CD14-positive monocyte (primary cell): ENCODE data around the gene SUPV3L1. TPM values are rescaled to one million over a fixed set of nuclear protein-coding genes. Genes with fewer than 3 reads are reported as not detected.

Experiments
- DNase-seq, 3 donors: peaks; one replicate each; pipeline ENCODE4 v3.0.0-alpha.2; 2011 to 2022
- H2AFZ ChIP-seq: 2 replicates; pipeline ENCODE4 v1.6.0; 2012; ENCODE audit warnings: mild to moderate bottlenecking, low read depth, low read length, inconsistent platforms; ENCODE audit not compliant: insufficient read depth, poor library complexity, severe bottlenecking
- H3K27ac ChIP-seq, 2 donors: 1 replicate in 1 of 2; 2 replicates in 1 of 2; pipeline ENCODE4 v1.5.1; 2012 to 2013; ENCODE audit warnings: low read length in 2 of 2, control low read depth in 1 of 2, inconsistent platforms in 1 of 2, low read depth in 1 of 2, mild to moderate bottlenecking in 1 of 2
- H3K27me3 ChIP-seq, 2 donors: one replicate each; pipeline versions ENCODE4 v1.6.0 to v1.6.1; 2011 to 2013; ENCODE audit warnings: low read length in 2 of 2; ENCODE audit not compliant: control insufficient read depth in 2 of 2, insufficient read depth in 2 of 2
- H3K36me3 ChIP-seq, 2 donors: replicated peaks in 1 of 2; 1 replicate in 1 of 2; 2 replicates in 1 of 2; pipeline versions ENCODE4 v1.5.1 to v1.6.1; 2012 to 2013; ENCODE audit warnings: low read length in 2 of 2, control low read depth in 1 of 2, inconsistent platforms in 1 of 2, mild to moderate bottlenecking in 1 of 2; ENCODE audit not compliant: insufficient read depth in 2 of 2, control insufficient read depth in 1 of 2
- H3K4me1 ChIP-seq, 2 donors: 1 replicate in 1 of 2; 2 replicates in 1 of 2; pipeline versions ENCODE4 v1.5.1 to v1.6.1; 2012 to 2013; ENCODE audit warnings: low read length in 2 of 2, control low read depth in 1 of 2, inconsistent platforms in 1 of 2, mild to moderate bottlenecking in 1 of 2, moderate library complexity in 1 of 2; ENCODE audit not compliant: insufficient read depth in 2 of 2, control insufficient read depth in 1 of 2
- H3K4me2 ChIP-seq: replicated peaks from 2 replicates; pipeline ENCODE3; 2012; ENCODE audit warnings: low read length, moderate library complexity, mild to moderate bottlenecking; ENCODE audit not compliant: poor library complexity, severe bottlenecking; ENCODE audit errors: extremely low read depth
- H3K4me3 ChIP-seq, 3 experiments: fragments of 200-600 bp in 1 of 3; sonication (generic) in 1 of 3; replicated peaks in 1 of 3; 1 replicate in 2 of 3; 2 replicates in 1 of 3; pipeline ENCODE4 v1.5.1; 2011 to 2013; ENCODE audit warnings: low read length in 3 of 3, mild to moderate bottlenecking in 3 of 3, control low read depth in 2 of 3, low read depth in 2 of 3, inconsistent platforms in 1 of 3, moderate library complexity in 1 of 3
- H3K79me2 ChIP-seq: 2 replicates; pipeline ENCODE4 v1.6.0; 2012; ENCODE audit warnings: mild to moderate bottlenecking, control low read depth, inconsistent platforms, low read length, moderate library complexity; ENCODE audit not compliant: insufficient read depth
- H3K9ac ChIP-seq: 2 replicates; pipeline ENCODE4 v1.6.0; 2017; ENCODE audit warnings: low read length, mild to moderate bottlenecking; ENCODE audit not compliant: insufficient read depth, poor library complexity, severe bottlenecking
- H3K9me3 ChIP-seq, 2 donors: replicated peaks in 1 of 2; 1 replicate in 1 of 2; 2 replicates in 1 of 2; pipeline versions ENCODE4 v1.5.1 to v1.6.1; 2012 to 2013; ENCODE audit warnings: low read length in 2 of 2, control low read depth in 1 of 2; ENCODE audit not compliant: control insufficient read depth in 1 of 2, insufficient read depth in 1 of 2
- H4K20me1 ChIP-seq: 2 replicates; pipeline ENCODE4 v1.6.0; 2012; ENCODE audit warnings: mild to moderate bottlenecking, low read length, control low read depth, moderate library complexity; ENCODE audit not compliant: insufficient read depth
- H3K27ac Mint-ChIP-seq, 7 donors: one replicate each; pipeline ENCODE4 v1.8.0; 2020; ENCODE audit warnings: mild to moderate bottlenecking in 7 of 7, mixed read lengths in 7 of 7, moderate library complexity in 6 of 7, inconsistent platforms in 2 of 7
- H3K27me3 Mint-ChIP-seq, 3 donors: one replicate each; pipeline ENCODE4 v1.8.0; 2021 to 2022; ENCODE audit warnings: low read depth in 3 of 3, mild to moderate bottlenecking in 3 of 3, mixed read lengths in 3 of 3, moderate library complexity in 3 of 3, inconsistent platforms in 1 of 3
- H3K36me3 Mint-ChIP-seq, 2 donors: one replicate each; pipeline ENCODE4 v1.8.0; 2020; ENCODE audit warnings: mixed read lengths in 2 of 2, inconsistent platforms in 1 of 2, mild to moderate bottlenecking in 1 of 2
- H3K4me1 Mint-ChIP-seq: one replicate; pipeline ENCODE4 v1.8.0; 2020; ENCODE audit warnings: mild to moderate bottlenecking, mixed read lengths
- H3K4me3 Mint-ChIP-seq, 2 donors: one replicate each; pipeline ENCODE4 v1.8.0; 2020; ENCODE audit warnings: mild to moderate bottlenecking in 2 of 2, mixed read lengths in 2 of 2, moderate library complexity in 1 of 2
- H3K9me3 Mint-ChIP-seq, 7 donors: one replicate each; pipeline ENCODE4 v1.8.0; 2020 to 2022; ENCODE audit warnings: mixed read lengths in 7 of 7, mild to moderate bottlenecking in 6 of 7, moderate library complexity in 6 of 7, inconsistent platforms in 2 of 7
- WGBS: methylation state at CpG from one replicate; pipeline ENCODE4 v1.1.5; 2013; ENCODE audit warnings: missing lambda C conversion rate; ENCODE audit not compliant: insufficient coverage; 5-methylcytosine and 5-hydroxymethylcytosine counted together
- intact Hi-C, 2 donors: fragments of 100-400 bp; cut with micrococcal nuclease; formaldehyde crosslinking; loops; one replicate each; pipeline versions ENCODE4 v1.15.0 to v1.15.1; 2023
- polyA plus RNA-seq, 3 donors: library from polyadenylated mRNA; depleted of rRNA in 1 of 3; unstranded in 2 of 3; stranded (reverse) in 1 of 3; fragments of 300-500 nt in 2 of 3; fragments of >200 nt in 1 of 3; fragmentation: Illumina TruSeq in 2 of 3; gene quantifications; 1 replicate in 2 of 3; 2 replicates in 1 of 3; pipeline ENCODE4 v1.2.3, GENCODE V29; 2012 to 2021
- TF ChIP-seq, protein P1 (sequence below): fragments of 200-600 bp; IDR thresholded peaks from one replicate; pipeline ENCODE4 v1.8.0; 2022; ENCODE audit warnings: antibody characterized with exemption, mild to moderate bottlenecking

The SUPV3L1 gene
- polyA plus RNA-seq, 3 donors, result 6.8 to 18.8 (median 7.3) TPM

GRCh38 chr10:69160809-69161241 is 19.2 kb upstream of the SUPV3L1 start:
- no peaks in the 10 kb centered on the region for H3K9me3 Mint-ChIP-seq
- H3K4me1 Mint-ChIP-seq, result no peaks in the 10 kb centered on the region
- Histone ChIP-seq H3K9me3 (no peaks in the 10 kb centered on the region), H3K27me3 (no peaks in the 10 kb centered on the region), H3K4me2 (no peak overlapping the region), H4K20me1 (peaks cover 9% of the 10 kb centered on the region), H2AFZ (no peak overlapping the region), H3K27ac (no peak overlapping the region), H3K4me3 (no peak overlapping the region), H3K79me2 (peaks cover 9% of the 10 kb centered on the region), H3K4me1 (no peaks in the 10 kb centered on the region), H3K9ac (no peak overlapping the region), H3K36me3 (peaks cover 59 to 91% of the 10 kb centered on the region in 2 donors)
- WGBS, result no CpG with 5 or more reads among the region's 2 CpGs
- peaks cover 50 to 78% of the 10 kb centered on the region in 2 donors for H3K36me3 Mint-ChIP-seq
- intact Hi-C loops, result no loop called here
- TF ChIP-seq, protein P1, sequence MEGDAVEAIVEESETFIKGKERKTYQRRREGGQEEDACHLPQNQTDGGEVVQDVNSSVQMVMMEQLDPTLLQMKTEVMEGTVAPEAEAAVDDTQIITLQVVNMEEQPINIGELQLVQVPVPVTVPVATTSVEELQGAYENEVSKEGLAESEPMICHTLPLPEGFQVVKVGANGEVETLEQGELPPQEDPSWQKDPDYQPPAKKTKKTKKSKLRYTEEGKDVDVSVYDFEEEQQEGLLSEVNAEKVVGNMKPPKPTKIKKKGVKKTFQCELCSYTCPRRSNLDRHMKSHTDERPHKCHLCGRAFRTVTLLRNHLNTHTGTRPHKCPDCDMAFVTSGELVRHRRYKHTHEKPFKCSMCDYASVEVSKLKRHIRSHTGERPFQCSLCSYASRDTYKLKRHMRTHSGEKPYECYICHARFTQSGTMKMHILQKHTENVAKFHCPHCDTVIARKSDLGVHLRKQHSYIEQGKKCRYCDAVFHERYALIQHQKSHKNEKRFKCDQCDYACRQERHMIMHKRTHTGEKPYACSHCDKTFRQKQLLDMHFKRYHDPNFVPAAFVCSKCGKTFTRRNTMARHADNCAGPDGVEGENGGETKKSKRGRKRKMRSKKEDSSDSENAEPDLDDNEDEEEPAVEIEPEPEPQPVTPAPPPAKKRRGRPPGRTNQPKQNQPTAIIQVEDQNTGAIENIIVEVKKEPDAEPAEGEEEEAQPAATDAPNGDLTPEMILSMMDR, result no peak
- H3K27ac Mint-ChIP-seq, result peak overlapping the region in 2 of 7 donors; percentile 33 to 58
- no peak overlapping the region for H3K4me3 Mint-ChIP-seq
- no peak for DNase-seq
- H3K27me3 Mint-ChIP-seq, result peaks cover 0 to 2% (median 0%) of the 10 kb centered on the region in 3 donors

- intact Hi-C loops, result no loop called here
- TF ChIP-seq, protein P1, result no peak
- no peak for DNase-seq
- Histone ChIP-seq H4K20me1 (peaks cover under 1% of the 10 kb centered on the region), H3K79me2 (no peaks in the 10 kb centered on the region), H3K9ac (no peak overlapping the region), H3K27ac (no peak overlapping the region), H2AFZ (no peak overlapping the region), H3K4me3 (no peak overlapping the region), H3K4me1 (no peaks in the 10 kb centered on the region), H3K36me3 (peaks cover 62 to 93% of the 10 kb centered on the region in 2 donors), H3K9me3 (no peaks in the 10 kb centered on the region), H3K4me2 (no peak overlapping the region), H3K27me3 (no peaks in the 10 kb centered on the region)
- Mint-ChIP-seq H3K27me3 (no peaks in the 10 kb centered on the region), H3K4me3 (no peak overlapping the region), H3K36me3 (peaks cover 62 to 85% of the 10 kb centered on the region in 2 donors), H3K27ac (peak overlapping the region in 1 of 7 donors; percentile 57), H3K4me1 (no peaks in the 10 kb centered on the region), H3K9me3 (peaks cover 0 to 2% (median 0%) of the 10 kb centered on the region in 7 donors)
- WGBS, result no CpG with 5 or more reads among the region's 4 CpGs
Observed at GRCh38 chr10:69168493-69168892, 11.5 kb upstream of the SUPV3L1 start.
